Spleen (tissue), 11 donors: ENCODE data around the gene SIX5. TPM values are rescaled to one million over a fixed set of nuclear protein-coding genes. Genes with fewer than 3 reads are reported as not detected.
A peak's percentile ranks its signal among the peaks of the same experiment; 100 is the strongest.

ENCODE experiments used
- DNase-seq: peaks from one replicate; pipeline ENCODE4 v3.0.0-alpha.2; 2020
- H3K27ac ChIP-seq, 8 donors: fragments of 200-600 bp; sonication (generic) in 7 of 8; 1 replicate in 4 of 8; 2 replicates in 4 of 8; pipeline versions ENCODE4 v1.5.0 to v1.8.0; 2016 to 2021; ENCODE audit warnings: inconsistent platforms in 4 of 8, mild to moderate bottlenecking in 4 of 8, moderate library complexity in 1 of 8
- H3K27me3 ChIP-seq, 7 donors: fragments of 200-600 bp; sonication (generic) in 6 of 7; replicated peaks in 1 of 7; 1 replicate in 4 of 7; 2 replicates in 3 of 7; pipeline versions ENCODE4 v1.5.0 to v1.8.0; 2016 to 2021; ENCODE audit warnings: inconsistent platforms in 3 of 7, mild to moderate bottlenecking in 1 of 7
- H3K36me3 ChIP-seq, 6 donors: fragments of 200-600 bp; sonication (generic) in 5 of 6; 1 replicate in 4 of 6; 2 replicates in 2 of 6; pipeline versions ENCODE4 v1.5.0 to v1.8.0; 2016 to 2021; ENCODE audit warnings: inconsistent platforms in 2 of 6
- H3K4me1 ChIP-seq, 6 donors: fragments of 200-600 bp; sonication (generic) in 5 of 6; 1 replicate in 3 of 6; 2 replicates in 3 of 6; pipeline versions ENCODE4 v1.5.0 to v1.8.0; 2016 to 2021; ENCODE audit warnings: inconsistent platforms in 3 of 6
- H3K4me3 ChIP-seq, 8 donors: fragments of 200-600 bp; sonication (generic) in 7 of 8; 1 replicate in 4 of 8; 2 replicates in 4 of 8; pipeline versions ENCODE4 v1.5.0 to v1.8.0; 2016 to 2021; ENCODE audit warnings: inconsistent platforms in 4 of 8, mild to moderate bottlenecking in 4 of 8, moderate library complexity in 2 of 8
- H3K9me3 ChIP-seq, 8 donors: fragments of 200-600 bp; sonication (generic) in 7 of 8; 1 replicate in 4 of 8; 2 replicates in 4 of 8; pipeline versions ENCODE4 v1.5.0 to v1.8.0; 2016 to 2021; ENCODE audit warnings: inconsistent platforms in 4 of 8
- POLR2A ChIP-seq, 3 donors: fragments of 450-650 bp; IDR thresholded peaks; one replicate each; pipeline ENCODE4 v1.5.1; 2017; ENCODE audit warnings: antibody characterized with exemption in 3 of 3, mild to moderate bottlenecking in 1 of 3
- POLR2AphosphoS5 ChIP-seq, 3 donors: sonication (generic); formaldehyde crosslinking; IDR thresholded peaks; one replicate each; pipeline ENCODE4 v1.5.1; 2017; ENCODE audit warnings: antibody characterized with exemption in 3 of 3
- WGBS, 5 donors: extraction: QIAGEN DNeasy Blood & Tissue Kit in 3 of 5; methylation state at CpG; one replicate each; pipeline versions ENCODE4 v1.1.5 to v1.1.7; 2013 to 2018; 5-methylcytosine and 5-hydroxymethylcytosine counted together
- intact Hi-C: fragments of 100-400 bp; cut with DNase I; formaldehyde crosslinking; loops from one replicate; pipeline ENCODE4 v1.15.0; 2023; ENCODE audit warnings: low total_unique reads
- polyA plus RNA-seq, 3 donors: library from polyadenylated mRNA; stranded (reverse); fragments of 200-250 nt; gene quantifications; one replicate each; pipeline ENCODE4 v1.2.1, GENCODE V29; 2013
- total RNA-seq, 7 donors: library from RNA; depleted of rRNA in 3 of 7; stranded (reverse); fragments of >200 nt in 3 of 7; fragmentation: NEBNext Ultra II Directional in 4 of 7; extraction: Animal tissue kit (Norgen Biotek cat#: 25700) in 4 of 7; gene quantifications; one replicate each; pipeline versions ENCODE4 v1.1.0 to v1.2.1, GENCODE V29; 2016 to 2021
- TF ChIP-seq, protein P1 (sequence below), 11 experiments: fragments of 200-600 bp in 7 of 11; fragments of 450-650 bp in 4 of 11; sonication (generic) in 4 of 11; IDR thresholded peaks in 8 of 11; conservative IDR thresholded peaks in 3 of 11; 1 replicate in 7 of 11; 2 replicates in 4 of 11; pipeline versions ENCODE4 v1.4.0 to v1.8.0; 2016 to 2021; ENCODE audit warnings: antibody characterized with exemption in 11 of 11, inconsistent platforms in 4 of 11, mild to moderate bottlenecking in 1 of 11
- donor health status: healthy with polysubstance abuse.
- donor health status: DM: no; HTN: no; CAD: no; lungs with moderate emphysema.
- donor health status: DM: no; HTN: no; CAD: no.
- donor health status: Bipolar disorder and iron deficiency.
- donor health status: healthy.
- donor health status: DM: no; HTN: no; CAD: no.
- donor health status: DM: yes; HTN: yes; CAD: no.

Gene SIX5
- total and polyA plus RNA-seq, 10 donors: 4.4 to 13.2 (median 8.1) TPM

DNA sequence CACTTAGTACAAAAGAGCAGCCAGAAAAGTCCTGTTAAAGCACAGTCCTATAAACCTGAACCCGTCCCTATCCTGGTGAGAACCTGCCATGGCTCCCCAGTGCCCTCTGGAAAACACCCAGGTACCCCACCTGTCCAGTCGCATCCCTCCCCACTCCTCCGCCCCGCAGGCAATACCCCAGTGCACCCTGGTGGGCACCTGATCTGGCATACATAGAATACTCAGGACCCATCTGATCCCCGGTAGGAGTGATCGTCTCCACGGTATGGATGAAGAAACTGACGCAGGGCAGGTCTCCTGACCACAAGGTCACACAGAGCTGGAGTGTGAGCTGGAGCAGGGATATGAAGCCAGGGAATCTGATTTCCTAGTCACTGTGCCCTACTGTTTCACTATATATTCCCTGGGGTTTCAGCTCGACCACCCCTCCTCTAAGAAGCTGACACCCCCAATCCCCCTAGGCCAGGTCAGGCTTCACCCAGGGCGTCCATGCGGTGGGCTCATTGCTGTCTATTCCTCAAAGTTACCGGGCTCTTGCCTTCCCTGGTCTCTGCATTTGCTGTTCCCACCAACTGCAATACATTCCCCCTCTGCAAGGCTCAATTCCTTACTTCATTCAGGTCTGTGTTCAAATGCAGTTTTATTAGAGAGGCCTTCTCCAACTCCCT, 50.9 kb downstream of the SIX5 start:
- 58 to 73% (median 68%) methylated on average over 8 to 12 of the region's 12 CpGs for WGBS, 5 donors
- H3K4me3 ChIP-seq: peak overlapping the region; percentile 21 to 82 (median 55)
- H3K36me3 ChIP-seq: peaks cover 0 to 45% (median 14%) of the 10 kb centered on the region in 6 donors
- intact Hi-C loops: no loop called here
- peak; percentile 83 for DNase-seq
- TF ChIP-seq, protein P1, sequence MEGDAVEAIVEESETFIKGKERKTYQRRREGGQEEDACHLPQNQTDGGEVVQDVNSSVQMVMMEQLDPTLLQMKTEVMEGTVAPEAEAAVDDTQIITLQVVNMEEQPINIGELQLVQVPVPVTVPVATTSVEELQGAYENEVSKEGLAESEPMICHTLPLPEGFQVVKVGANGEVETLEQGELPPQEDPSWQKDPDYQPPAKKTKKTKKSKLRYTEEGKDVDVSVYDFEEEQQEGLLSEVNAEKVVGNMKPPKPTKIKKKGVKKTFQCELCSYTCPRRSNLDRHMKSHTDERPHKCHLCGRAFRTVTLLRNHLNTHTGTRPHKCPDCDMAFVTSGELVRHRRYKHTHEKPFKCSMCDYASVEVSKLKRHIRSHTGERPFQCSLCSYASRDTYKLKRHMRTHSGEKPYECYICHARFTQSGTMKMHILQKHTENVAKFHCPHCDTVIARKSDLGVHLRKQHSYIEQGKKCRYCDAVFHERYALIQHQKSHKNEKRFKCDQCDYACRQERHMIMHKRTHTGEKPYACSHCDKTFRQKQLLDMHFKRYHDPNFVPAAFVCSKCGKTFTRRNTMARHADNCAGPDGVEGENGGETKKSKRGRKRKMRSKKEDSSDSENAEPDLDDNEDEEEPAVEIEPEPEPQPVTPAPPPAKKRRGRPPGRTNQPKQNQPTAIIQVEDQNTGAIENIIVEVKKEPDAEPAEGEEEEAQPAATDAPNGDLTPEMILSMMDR (IDR thresholded peaks at IDR 0.05 in 8 of 11, conservative IDR thresholded peaks at IDR 0.05 in 3 of 11): no peak
- no peak for TF ChIP-seq POLR2AphosphoS5 (IDR thresholded peaks at IDR 0.05)
- no peak for TF ChIP-seq POLR2A (IDR thresholded peaks at IDR 0.05)
- H3K4me1 ChIP-seq: peaks cover 6 to 65% (median 31%) of the 10 kb centered on the region in 6 donors
- no peaks in the 10 kb centered on the region for H3K9me3 ChIP-seq
- peak overlapping the region; percentile 86 to 97 (median 94) for H3K27ac ChIP-seq
- no peaks in the 10 kb centered on the region for H3K27me3 ChIP-seq

DNA sequence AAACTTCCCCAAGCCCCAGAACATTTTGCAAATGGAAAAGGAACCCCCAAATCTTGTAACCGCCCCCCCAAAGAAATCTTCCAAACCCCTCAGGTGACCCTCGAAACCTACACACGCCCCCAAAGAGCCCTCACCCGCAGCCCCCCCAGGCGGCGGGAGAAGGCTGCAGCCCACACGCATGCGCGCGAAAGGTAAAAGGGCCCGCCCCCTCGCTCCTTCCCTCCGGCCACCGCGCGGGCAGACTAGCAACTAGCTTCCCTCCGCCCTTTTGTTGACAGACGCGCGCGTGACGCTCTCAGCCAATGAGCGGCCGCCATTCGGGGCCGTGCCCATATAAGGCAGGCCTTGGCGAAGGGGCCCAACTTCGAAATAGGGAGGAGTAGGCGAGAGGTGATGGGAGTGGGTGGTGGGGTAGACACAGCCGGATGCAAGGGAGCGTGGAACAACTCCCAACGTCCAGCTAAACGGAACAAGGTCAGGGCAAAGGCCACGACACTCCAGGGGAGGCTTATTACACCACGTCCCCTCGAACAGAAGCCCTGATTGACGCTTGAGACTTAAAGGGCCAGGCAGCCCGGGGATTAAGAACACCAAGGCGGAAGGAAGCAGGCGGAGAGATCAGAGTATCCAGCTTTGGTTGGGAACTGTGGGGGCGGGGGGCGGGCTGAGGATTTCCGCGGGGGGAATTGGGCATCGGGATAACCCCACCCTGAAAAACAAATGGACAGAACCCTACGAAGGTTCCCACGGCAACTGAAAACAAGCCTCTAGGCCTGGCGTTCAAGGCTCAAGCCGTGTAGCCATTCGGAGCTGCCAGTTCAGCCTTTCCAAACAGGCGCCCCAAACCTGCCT, 51.7 kb downstream of the SIX5 start:
- H3K27me3 ChIP-seq: no peaks in the 10 kb centered on the region
- no peaks in the 10 kb centered on the region for H3K9me3 ChIP-seq
- 0 to 1% (median 1%) methylated on average over 41 to 51 of the region's 51 CpGs for WGBS, 5 donors
- DNase-seq: peak; percentile 99
- H3K27ac ChIP-seq: peak overlapping the region; percentile 86 to 97 (median 94)
- no peak for TF ChIP-seq POLR2A (IDR thresholded peaks at IDR 0.05)
- TF ChIP-seq, protein P1 (IDR thresholded peaks at IDR 0.05 in 8 of 11, conservative IDR thresholded peaks at IDR 0.05 in 3 of 11): peak in 7 of 11 experiments; percentile 24 to 67 (median 47)
- peak; percentile 94 to 98 (median 95) for TF ChIP-seq POLR2AphosphoS5 (IDR thresholded peaks at IDR 0.05)
- intact Hi-C loops: no loop called here
- H3K4me3 ChIP-seq: peak overlapping the region; percentile 47 to 82 (median 55)
- H3K4me1 ChIP-seq: peaks cover 6 to 59% (median 30%) of the 10 kb centered on the region in 6 donors
- peaks cover 0 to 45% (median 17%) of the 10 kb centered on the region in 6 donors for H3K36me3 ChIP-seq

DNA sequence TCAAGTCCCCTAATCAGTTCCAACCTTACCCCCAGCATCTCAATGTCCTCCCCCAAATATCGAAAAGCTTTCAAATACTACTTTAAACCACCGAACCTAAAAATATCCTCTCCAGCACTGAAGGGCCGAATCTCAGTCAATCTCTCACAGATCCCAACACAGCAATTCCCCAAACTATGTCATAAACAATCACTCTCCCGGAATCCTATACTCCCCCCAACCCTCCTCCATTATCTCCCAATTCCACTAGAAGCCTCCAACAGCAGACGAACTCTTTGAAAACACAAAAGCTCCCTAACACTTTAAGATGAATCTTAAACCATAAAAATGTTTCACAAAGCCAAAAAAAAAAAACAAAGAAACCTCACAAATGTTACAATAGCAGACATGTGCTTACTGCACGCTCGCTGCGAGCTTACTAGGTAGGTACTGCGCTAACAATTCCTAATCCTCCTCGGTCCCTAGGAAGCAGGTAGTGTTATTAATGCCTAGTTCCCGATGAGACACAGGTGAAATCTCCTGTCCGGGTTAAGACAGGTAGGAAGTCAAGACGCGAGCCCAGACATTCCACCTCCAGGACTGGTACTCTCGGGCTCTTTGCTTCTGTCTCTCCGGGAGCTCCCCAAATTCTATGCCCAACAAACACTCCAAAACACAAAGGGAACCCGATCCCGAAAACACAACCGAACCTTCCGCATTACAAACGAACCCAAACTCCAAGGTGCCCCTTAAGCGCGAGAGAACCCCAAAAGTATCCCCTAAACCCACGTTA, 52.5 kb downstream of the SIX5 start:
- 3 to 5% (median 3%) methylated on average over 24 of the region's 24 CpGs for WGBS, 5 donors
- peak overlapping the region; percentile 70 to 97 (median 94) for H3K27ac ChIP-seq
- peaks cover 6 to 52% (median 29%) of the 10 kb centered on the region in 6 donors for H3K4me1 ChIP-seq
- H3K9me3 ChIP-seq: no peaks in the 10 kb centered on the region
- H3K36me3 ChIP-seq: peaks cover 0 to 45% (median 25%) of the 10 kb centered on the region in 6 donors
- H3K27me3 ChIP-seq: no peaks in the 10 kb centered on the region
- no peak for DNase-seq
- intact Hi-C loops: no loop called here
- peak overlapping the region; percentile 47 to 82 (median 55) for H3K4me3 ChIP-seq
- no peak for TF ChIP-seq POLR2A (IDR thresholded peaks at IDR 0.05)
- no peak for TF ChIP-seq POLR2AphosphoS5 (IDR thresholded peaks at IDR 0.05)
- TF ChIP-seq, protein P1 (IDR thresholded peaks at IDR 0.05 in 8 of 11, conservative IDR thresholded peaks at IDR 0.05 in 3 of 11): no peak
